Measurements from ENCODE around the gene DYNC1H1.

DNA sequence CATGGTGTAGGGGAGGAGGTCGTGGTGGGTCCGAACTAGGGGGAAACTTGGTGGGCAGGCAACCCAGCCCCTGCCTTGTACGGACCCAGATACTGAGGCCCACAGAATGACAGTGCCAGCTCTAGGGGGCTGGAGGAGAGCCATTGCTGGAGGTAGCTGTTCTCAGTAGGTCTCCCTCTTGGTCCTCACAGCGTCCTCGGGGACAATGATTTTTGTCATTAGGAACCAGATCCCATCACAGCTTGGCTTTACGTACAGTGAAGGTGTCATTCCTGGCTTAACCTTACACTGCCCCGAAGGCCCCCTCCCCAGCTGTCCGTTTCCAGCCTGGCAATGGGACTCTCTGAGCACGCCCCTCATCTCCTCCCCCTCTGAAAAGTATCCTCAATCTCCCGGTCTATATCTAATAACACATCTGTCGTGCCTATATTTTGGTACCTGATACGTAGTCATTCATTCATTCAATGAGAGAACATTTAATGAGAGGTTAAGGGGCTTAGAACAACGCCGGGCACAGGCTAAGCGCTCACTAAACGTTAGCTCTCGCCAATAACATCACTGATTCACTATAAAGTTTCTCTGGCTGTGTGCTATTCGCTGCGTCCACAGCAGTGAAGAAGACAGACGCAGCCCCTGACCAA, 597 bp upstream of the DYNC1H1 start:
- TF ChIP-seq, protein P1, sequence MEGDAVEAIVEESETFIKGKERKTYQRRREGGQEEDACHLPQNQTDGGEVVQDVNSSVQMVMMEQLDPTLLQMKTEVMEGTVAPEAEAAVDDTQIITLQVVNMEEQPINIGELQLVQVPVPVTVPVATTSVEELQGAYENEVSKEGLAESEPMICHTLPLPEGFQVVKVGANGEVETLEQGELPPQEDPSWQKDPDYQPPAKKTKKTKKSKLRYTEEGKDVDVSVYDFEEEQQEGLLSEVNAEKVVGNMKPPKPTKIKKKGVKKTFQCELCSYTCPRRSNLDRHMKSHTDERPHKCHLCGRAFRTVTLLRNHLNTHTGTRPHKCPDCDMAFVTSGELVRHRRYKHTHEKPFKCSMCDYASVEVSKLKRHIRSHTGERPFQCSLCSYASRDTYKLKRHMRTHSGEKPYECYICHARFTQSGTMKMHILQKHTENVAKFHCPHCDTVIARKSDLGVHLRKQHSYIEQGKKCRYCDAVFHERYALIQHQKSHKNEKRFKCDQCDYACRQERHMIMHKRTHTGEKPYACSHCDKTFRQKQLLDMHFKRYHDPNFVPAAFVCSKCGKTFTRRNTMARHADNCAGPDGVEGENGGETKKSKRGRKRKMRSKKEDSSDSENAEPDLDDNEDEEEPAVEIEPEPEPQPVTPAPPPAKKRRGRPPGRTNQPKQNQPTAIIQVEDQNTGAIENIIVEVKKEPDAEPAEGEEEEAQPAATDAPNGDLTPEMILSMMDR (IDR thresholded peaks at IDR 0.05), result no peak
- TF ChIP-seq POLR2A (IDR thresholded peaks at IDR 0.05), result no peak
